Measurements from ENCODE around the gene PPM1H.

Gene PPM1H

DNA sequence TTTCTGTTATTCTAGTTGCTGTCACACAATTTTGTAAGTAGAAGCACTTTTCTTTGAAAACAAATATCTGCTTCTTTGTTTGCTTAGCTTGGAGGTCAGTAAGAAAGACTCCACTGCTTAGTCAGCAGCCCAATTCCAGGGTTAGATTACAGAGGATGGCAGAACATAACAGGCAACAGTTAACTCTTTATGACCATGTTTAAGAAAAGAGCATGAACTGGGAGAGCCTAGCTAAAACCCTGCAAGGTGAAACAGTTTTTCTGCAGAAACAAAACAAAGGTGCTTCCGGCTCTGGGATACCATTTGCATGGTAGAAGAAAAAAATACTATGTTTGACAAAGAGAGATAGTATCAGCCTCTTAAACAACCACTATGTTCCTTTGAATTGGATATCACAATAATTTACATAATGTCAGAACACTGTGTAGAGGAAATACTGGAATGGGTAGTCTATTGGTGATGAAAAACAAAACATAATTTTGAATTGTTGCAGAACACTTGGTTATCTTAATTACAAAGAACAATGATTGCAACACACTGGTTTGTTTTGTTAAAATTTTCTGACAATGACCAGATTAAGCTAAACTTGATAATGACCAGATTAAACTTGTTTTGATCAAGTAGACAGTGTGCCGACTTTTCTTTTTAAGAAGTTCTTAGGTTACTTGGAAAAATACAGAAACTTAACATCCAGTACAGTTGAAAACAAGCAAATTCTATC lies 22.4 kb upstream of the PPM1H start:
- no peak overlapping the region for H3K4me2 ChIP-seq (ENCODE audit: low read length)
- H3K4me3 ChIP-seq (ENCODE audit: low read length): no peak overlapping the region
- peak; percentile 39 for DNase-seq
- H3K4ac ChIP-seq (ENCODE audit: low read depth, low read length): no peak overlapping the region
- H3K79me2 ChIP-seq (ENCODE audit: control insufficient read depth, insufficient read depth, low read length): no peaks in the 10 kb centered on the region
- no peak overlapping the region for H2AK5ac ChIP-seq (ENCODE audit: low read length)
- no peak overlapping the region for H4K5ac ChIP-seq (ENCODE audit: low read length)
- H3K27me3 ChIP-seq (ENCODE audit: insufficient read depth, low read length, poor library complexity): no peaks in the 10 kb centered on the region
- H2BK15ac ChIP-seq (replicated peaks; ENCODE audit: low read depth): no peak overlapping the region
- H3K27ac ChIP-seq (ENCODE audit: low read depth, low read length): no peak overlapping the region
- H3K18ac ChIP-seq (ENCODE audit: low read length): no peak overlapping the region
- no peaks in the 10 kb centered on the region for H3K4me1 ChIP-seq (ENCODE audit: control insufficient read depth, low read depth, low read length)
- no peaks in the 10 kb centered on the region for H3K36me3 ChIP-seq (ENCODE audit: control insufficient read depth, insufficient read depth, low read length)
- WGBS (ENCODE audit: extremely low coverage, insufficient coverage, low lambda C conversion rate): no CpG with 5 or more reads among the region's 2 CpGs
- H3K9ac ChIP-seq (ENCODE audit: low read length): no peak overlapping the region
- H3K56ac ChIP-seq (ENCODE audit: low read length): no peak overlapping the region
- no peak overlapping the region for H2BK5ac ChIP-seq (ENCODE audit: low read length)
- no peaks in the 10 kb centered on the region for H3K79me1 ChIP-seq (ENCODE audit: low read length)
- no peak overlapping the region for H3K23ac ChIP-seq (ENCODE audit: low read length)
- H4K8ac ChIP-seq (ENCODE audit: low read depth, low read length): no peak overlapping the region
- no peak overlapping the region for H2BK120ac ChIP-seq (ENCODE audit: low read depth, low read length)

DNA sequence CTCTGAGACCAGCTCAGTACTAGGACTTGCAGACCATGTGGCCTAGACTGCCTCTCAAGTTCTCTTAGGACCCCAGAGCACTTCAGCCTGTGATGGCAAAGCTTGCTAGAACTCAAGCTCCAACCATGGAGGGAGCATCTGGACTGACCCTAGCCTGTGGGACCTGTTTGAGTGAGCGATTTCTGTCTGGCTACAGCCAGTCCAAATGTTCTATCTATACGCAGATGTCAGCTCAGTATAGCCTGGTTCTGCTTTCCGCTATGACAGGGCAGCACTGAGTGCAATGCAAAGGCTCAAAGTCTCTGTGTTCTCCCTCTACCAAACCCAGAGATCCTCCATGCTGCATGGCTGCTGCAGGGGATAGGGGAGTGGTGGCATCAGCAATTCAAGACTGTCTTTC lies 20.7 kb upstream of the PPM1H start:
- H3K9ac ChIP-seq (ENCODE audit: low read length): no peak overlapping the region
- H4K8ac ChIP-seq (ENCODE audit: low read depth, low read length): no peak overlapping the region
- H3K27ac ChIP-seq (ENCODE audit: low read depth, low read length): no peak overlapping the region
- no CpG with 5 or more reads among the region's 3 CpGs for WGBS (ENCODE audit: extremely low coverage, insufficient coverage, low lambda C conversion rate)
- no peak overlapping the region for H3K18ac ChIP-seq (ENCODE audit: low read length)
- H2BK5ac ChIP-seq (ENCODE audit: low read length): no peak overlapping the region
- no peak overlapping the region for H3K4me3 ChIP-seq (ENCODE audit: low read length)
- H2AK5ac ChIP-seq (ENCODE audit: low read length): no peak overlapping the region
- no peak overlapping the region for H4K5ac ChIP-seq (ENCODE audit: low read length)
- no peak for DNase-seq
- H3K4ac ChIP-seq (ENCODE audit: low read depth, low read length): no peak overlapping the region
- H2BK15ac ChIP-seq (replicated peaks; ENCODE audit: low read depth): no peak overlapping the region
- no peaks in the 10 kb centered on the region for H3K4me1 ChIP-seq (ENCODE audit: control insufficient read depth, low read depth, low read length)
- H3K23ac ChIP-seq (ENCODE audit: low read length): no peak overlapping the region
- no peaks in the 10 kb centered on the region for H3K36me3 ChIP-seq (ENCODE audit: control insufficient read depth, insufficient read depth, low read length)
- H3K79me1 ChIP-seq (ENCODE audit: low read length): no peaks in the 10 kb centered on the region
- H3K27me3 ChIP-seq (ENCODE audit: insufficient read depth, low read length, poor library complexity): no peaks in the 10 kb centered on the region
- no peak overlapping the region for H3K56ac ChIP-seq (ENCODE audit: low read length)
- H3K4me2 ChIP-seq (ENCODE audit: low read length): no peak overlapping the region
- no peaks in the 10 kb centered on the region for H3K79me2 ChIP-seq (ENCODE audit: control insufficient read depth, insufficient read depth, low read length)
- H2BK120ac ChIP-seq (ENCODE audit: low read depth, low read length): no peak overlapping the region

DNA sequence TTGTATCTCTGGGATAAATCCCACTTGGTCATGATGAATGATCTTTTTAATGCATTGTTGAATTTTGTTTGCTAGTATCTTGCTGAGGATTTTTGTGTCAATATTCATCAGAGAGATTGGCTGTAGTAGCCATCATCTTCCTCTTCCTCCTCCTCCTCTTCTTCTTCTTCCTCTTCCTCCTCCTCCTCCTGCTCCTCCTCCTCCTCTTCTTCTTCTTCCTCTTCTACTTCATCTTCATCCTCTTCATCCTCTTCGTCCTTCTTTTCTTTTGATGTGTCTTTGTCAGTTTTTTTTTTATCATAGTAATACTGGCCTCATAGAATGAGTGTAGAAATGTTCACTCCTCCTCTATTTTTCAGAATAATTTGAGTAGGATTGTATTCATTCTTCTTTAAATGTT lies 15.4 kb upstream of the PPM1H start:
- H3K79me2 ChIP-seq (ENCODE audit: control insufficient read depth, insufficient read depth, low read length): no peaks in the 10 kb centered on the region
- no peak overlapping the region for H3K4ac ChIP-seq (ENCODE audit: low read depth, low read length)
- no peak overlapping the region for H3K18ac ChIP-seq (ENCODE audit: low read length)
- no peak overlapping the region for H4K8ac ChIP-seq (ENCODE audit: low read depth, low read length)
- no peak overlapping the region for H2AK5ac ChIP-seq (ENCODE audit: low read length)
- H3K4me2 ChIP-seq (ENCODE audit: low read length): no peak overlapping the region
- no peak overlapping the region for H3K9ac ChIP-seq (ENCODE audit: low read length)
- no peak overlapping the region for H2BK5ac ChIP-seq (ENCODE audit: low read length)
- H3K36me3 ChIP-seq (ENCODE audit: control insufficient read depth, insufficient read depth, low read length): no peaks in the 10 kb centered on the region
- H3K4me3 ChIP-seq (ENCODE audit: low read length): no peak overlapping the region
- no peak overlapping the region for H3K23ac ChIP-seq (ENCODE audit: low read length)
- no peak for DNase-seq
- no peaks in the 10 kb centered on the region for H3K79me1 ChIP-seq (ENCODE audit: low read length)
- H2BK120ac ChIP-seq (ENCODE audit: low read depth, low read length): no peak overlapping the region
- H3K56ac ChIP-seq (ENCODE audit: low read length): no peak overlapping the region
- 100% methylated on average over 1 of the region's 1 CpG for WGBS (ENCODE audit: extremely low coverage, insufficient coverage, low lambda C conversion rate)
- H2BK15ac ChIP-seq (replicated peaks; ENCODE audit: low read depth): no peak overlapping the region
- H4K5ac ChIP-seq (ENCODE audit: low read length): no peak overlapping the region
- no peak overlapping the region for H3K27ac ChIP-seq (ENCODE audit: low read depth, low read length)
- no peaks in the 10 kb centered on the region for H3K27me3 ChIP-seq (ENCODE audit: insufficient read depth, low read length, poor library complexity)
- no peaks in the 10 kb centered on the region for H3K4me1 ChIP-seq (ENCODE audit: control insufficient read depth, low read depth, low read length)

DNA sequence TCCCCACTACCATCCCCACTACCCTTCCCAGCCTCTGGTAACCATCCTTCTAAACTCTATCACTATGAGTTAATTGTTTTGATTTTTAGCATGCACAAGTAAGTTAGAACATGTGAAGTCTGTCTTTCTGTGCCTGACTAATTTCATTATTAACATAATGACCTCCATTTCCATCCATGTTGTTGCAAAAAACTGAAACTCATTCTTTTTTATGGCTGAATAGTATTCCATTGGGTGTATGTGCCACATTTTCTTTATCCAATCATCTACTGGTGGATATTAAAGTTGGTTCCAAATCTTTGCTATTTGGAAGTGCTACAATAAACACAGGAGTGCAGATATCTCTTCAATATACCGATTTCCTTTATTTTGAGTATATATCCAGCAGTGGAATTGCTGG lies 13.2 kb upstream of the PPM1H start:
- Histone ChIP-seq H3K4me1 (ENCODE audit: control insufficient read depth, low read depth, low read length) (no peaks in the 10 kb centered on the region), H4K5ac (ENCODE audit: low read length) (no peak overlapping the region), H3K4me3 (ENCODE audit: low read length) (no peak overlapping the region), H3K79me2 (ENCODE audit: control insufficient read depth, insufficient read depth, low read length) (no peaks in the 10 kb centered on the region), H2BK120ac (ENCODE audit: low read depth, low read length) (no peak overlapping the region), H3K27me3 (ENCODE audit: insufficient read depth, low read length, poor library complexity) (no peaks in the 10 kb centered on the region), H2AK5ac (ENCODE audit: low read length) (no peak overlapping the region), H3K4me2 (ENCODE audit: low read length) (no peak overlapping the region), H3K56ac (ENCODE audit: low read length) (no peak overlapping the region), H3K18ac (ENCODE audit: low read length) (no peak overlapping the region), H3K36me3 (ENCODE audit: control insufficient read depth, insufficient read depth, low read length) (no peaks in the 10 kb centered on the region), H3K23ac (ENCODE audit: low read length) (no peak overlapping the region), H2BK5ac (ENCODE audit: low read length) (no peak overlapping the region), H4K8ac (ENCODE audit: low read depth, low read length) (no peak overlapping the region), H2BK15ac (replicated peaks; ENCODE audit: low read depth) (no peak overlapping the region), H3K27ac (ENCODE audit: low read depth, low read length) (no peak overlapping the region), H3K4ac (ENCODE audit: low read depth, low read length) (no peak overlapping the region), H3K9ac (ENCODE audit: low read length) (no peak overlapping the region), H3K79me1 (ENCODE audit: low read length) (no peaks in the 10 kb centered on the region)
- WGBS (ENCODE audit: extremely low coverage, insufficient coverage, low lambda C conversion rate): no CpG with 5 or more reads among the region's 1 CpG
- DNase-seq: no peak

DNA sequence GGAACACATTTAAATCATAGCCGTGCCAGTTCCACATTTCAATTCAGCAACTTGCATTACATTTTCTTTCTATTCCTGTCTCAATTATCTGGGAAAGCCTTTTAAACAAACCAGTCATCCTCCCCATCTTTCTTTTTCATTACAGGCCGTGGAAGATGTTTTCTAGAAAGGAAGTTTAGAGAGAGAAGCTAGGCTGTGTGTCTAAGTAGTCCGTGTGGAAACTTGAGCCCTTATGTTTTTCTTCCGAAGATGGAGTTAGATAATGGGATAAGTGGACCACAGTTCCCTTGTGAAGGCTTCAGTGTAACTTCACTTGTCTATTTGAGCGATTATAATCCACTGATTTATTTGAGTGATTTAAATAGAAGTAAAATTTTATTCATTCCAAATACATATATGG lies 12.4 kb upstream of the PPM1H start:
- no peaks in the 10 kb centered on the region for H3K36me3 ChIP-seq (ENCODE audit: control insufficient read depth, insufficient read depth, low read length)
- no peaks in the 10 kb centered on the region for H3K4me1 ChIP-seq (ENCODE audit: control insufficient read depth, low read depth, low read length)
- H2BK120ac ChIP-seq (ENCODE audit: low read depth, low read length): no peak overlapping the region
- H3K4me3 ChIP-seq (ENCODE audit: low read length): no peak overlapping the region
- H2BK15ac ChIP-seq (replicated peaks; ENCODE audit: low read depth): no peak overlapping the region
- no peak overlapping the region for H4K5ac ChIP-seq (ENCODE audit: low read length)
- no peak overlapping the region for H4K8ac ChIP-seq (ENCODE audit: low read depth, low read length)
- H3K56ac ChIP-seq (ENCODE audit: low read length): no peak overlapping the region
- no peaks in the 10 kb centered on the region for H3K79me1 ChIP-seq (ENCODE audit: low read length)
- H3K4me2 ChIP-seq (ENCODE audit: low read length): no peak overlapping the region
- no peaks in the 10 kb centered on the region for H3K79me2 ChIP-seq (ENCODE audit: control insufficient read depth, insufficient read depth, low read length)
- no peak overlapping the region for H2BK5ac ChIP-seq (ENCODE audit: low read length)
- no peak overlapping the region for H3K9ac ChIP-seq (ENCODE audit: low read length)
- no peak for DNase-seq
- no peak overlapping the region for H2AK5ac ChIP-seq (ENCODE audit: low read length)
- H3K23ac ChIP-seq (ENCODE audit: low read length): no peak overlapping the region
- no peak overlapping the region for H3K27ac ChIP-seq (ENCODE audit: low read depth, low read length)
- H3K4ac ChIP-seq (ENCODE audit: low read depth, low read length): no peak overlapping the region
- no peaks in the 10 kb centered on the region for H3K27me3 ChIP-seq (ENCODE audit: insufficient read depth, low read length, poor library complexity)
- no peak overlapping the region for H3K18ac ChIP-seq (ENCODE audit: low read length)
- no CpG with 5 or more reads among the region's 5 CpGs for WGBS (ENCODE audit: extremely low coverage, insufficient coverage, low lambda C conversion rate)

DNA sequence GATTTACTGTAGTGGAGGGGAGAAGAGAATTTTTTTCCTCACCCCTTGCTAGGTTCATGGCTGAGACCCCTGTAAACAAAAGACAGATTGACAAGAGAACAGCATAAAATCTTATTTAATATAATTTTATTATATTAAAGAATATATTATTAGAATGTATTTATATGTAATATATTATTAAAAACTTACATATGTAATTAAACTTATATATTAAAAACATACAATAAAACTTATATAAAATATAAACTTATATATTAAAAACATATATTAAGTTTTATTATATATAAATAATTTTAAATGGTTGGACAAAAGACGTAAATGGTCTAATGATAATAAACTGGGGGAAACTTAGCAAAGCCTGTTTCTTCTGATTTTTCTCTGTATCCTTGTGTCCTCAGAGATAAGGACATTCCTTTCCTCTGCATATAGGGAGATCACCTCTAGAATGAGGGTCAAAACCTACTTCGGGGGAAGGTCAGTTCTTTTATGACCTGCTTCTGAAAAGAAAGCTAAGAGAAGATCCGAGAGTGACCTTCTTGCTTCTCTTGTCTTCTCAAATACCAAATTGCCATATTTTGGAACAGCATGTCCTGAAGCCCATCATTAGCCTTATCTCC lies 8.9 kb upstream of the PPM1H start:
- Histone ChIP-seq H2AK5ac (ENCODE audit: low read length) (no peak overlapping the region), H3K27ac (ENCODE audit: low read depth, low read length) (no peak overlapping the region), H3K18ac (ENCODE audit: low read length) (no peak overlapping the region), H4K5ac (ENCODE audit: low read length) (no peak overlapping the region), H3K56ac (ENCODE audit: low read length) (no peak overlapping the region), H3K4me3 (ENCODE audit: low read length) (no peak overlapping the region), H2BK5ac (ENCODE audit: low read length) (no peak overlapping the region), H3K4me1 (ENCODE audit: control insufficient read depth, low read depth, low read length) (no peaks in the 10 kb centered on the region), H3K79me1 (ENCODE audit: low read length) (no peaks in the 10 kb centered on the region), H3K9ac (ENCODE audit: low read length) (no peak overlapping the region), H4K8ac (ENCODE audit: low read depth, low read length) (no peak overlapping the region), H2BK120ac (ENCODE audit: low read depth, low read length) (no peak overlapping the region), H3K4ac (ENCODE audit: low read depth, low read length) (no peak overlapping the region), H3K36me3 (ENCODE audit: control insufficient read depth, insufficient read depth, low read length) (no peaks in the 10 kb centered on the region), H2BK15ac (replicated peaks; ENCODE audit: low read depth) (no peak overlapping the region), H3K23ac (ENCODE audit: low read length) (no peak overlapping the region), H3K79me2 (ENCODE audit: control insufficient read depth, insufficient read depth, low read length) (no peaks in the 10 kb centered on the region), H3K27me3 (ENCODE audit: insufficient read depth, low read length, poor library complexity) (no peaks in the 10 kb centered on the region), H3K4me2 (ENCODE audit: low read length) (no peak overlapping the region)
- no CpG with 5 or more reads among the region's 3 CpGs for WGBS (ENCODE audit: extremely low coverage, insufficient coverage, low lambda C conversion rate)
- DNase-seq: no peak
